ENCODE data around the gene H1-8. TPM values are rescaled to one million over a fixed set of nuclear protein-coding genes. Genes with fewer than 3 reads are reported as not detected.

H1-8 gene
- polyA plus RNA-seq, 1 donor from 2014 or later = not detected

DNA sequence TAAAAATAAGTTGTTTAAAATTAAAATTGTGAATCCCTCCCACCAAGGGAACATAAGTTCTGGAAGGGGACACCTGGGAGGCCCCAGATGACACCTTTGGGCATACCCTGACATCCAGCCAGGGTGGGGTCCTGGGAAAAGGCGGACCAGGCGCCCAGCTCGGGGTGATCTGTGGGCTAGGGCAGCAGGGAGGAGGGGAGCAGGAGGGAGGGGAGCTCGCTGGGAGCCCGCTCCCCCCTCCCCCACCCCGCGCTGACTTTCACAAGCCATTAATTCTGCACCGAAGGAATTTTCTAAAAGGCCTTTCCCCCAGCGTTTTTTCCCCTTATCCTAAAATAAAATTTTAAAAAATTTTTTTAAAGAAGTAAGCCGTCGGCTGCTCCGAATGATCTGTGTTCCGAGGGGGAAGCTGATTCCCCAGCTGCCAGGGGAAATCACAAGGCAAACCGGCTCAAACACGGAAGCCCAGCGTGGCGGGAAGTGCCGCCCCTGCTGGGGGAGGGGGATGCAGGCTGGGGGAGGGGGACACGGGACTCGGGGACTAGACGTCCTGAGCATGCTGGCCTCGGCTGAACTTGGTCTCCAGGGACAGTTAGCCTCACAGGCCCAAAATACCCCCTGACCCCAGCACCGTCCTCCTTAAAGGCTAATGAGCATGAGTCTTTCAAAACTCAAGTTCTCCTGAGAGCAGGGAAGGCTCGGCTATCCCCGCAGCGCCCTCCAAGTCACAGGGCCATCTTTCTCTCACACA is 49.6 kb downstream of the H1-8 start:
- Mint-ChIP-seq H3K36me3 (peaks cover 4% of the 10 kb centered on the region), H3K9me3 (no peaks in the 10 kb centered on the region), H3K27ac (peak overlapping the region in 1 of 3 donors; percentile 10), H3K4me3 (peak overlapping the region in 1 of 4 donors; percentile 63), H3K27me3 (peaks cover 11% of the 10 kb centered on the region), H3K4me1 (peaks cover 0 to 14% (median 4%) of the 10 kb centered on the region in 3 donors)

DNA sequence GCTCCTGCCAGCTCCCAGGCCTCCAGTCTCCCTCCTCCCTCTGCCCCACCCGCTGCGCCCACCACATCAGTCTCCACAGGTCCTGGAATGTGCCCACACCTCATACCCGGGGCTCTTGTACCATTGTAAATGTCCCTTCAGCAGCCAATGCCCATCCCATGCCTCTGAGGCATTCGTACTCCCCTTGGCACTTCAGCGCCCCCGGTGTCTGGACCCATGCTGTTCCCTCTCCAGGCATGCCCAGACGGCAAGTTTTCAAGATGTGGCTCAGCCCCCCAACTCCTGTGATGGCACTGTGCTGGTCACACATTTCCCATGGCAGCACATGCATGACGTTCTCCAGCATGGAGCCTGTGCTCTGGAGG is 50.2 kb downstream of the H1-8 start:
- peak overlapping the region in 2 of 4 donors; percentile 48 to 63 for H3K4me3 Mint-ChIP-seq
- peak overlapping the region in 1 of 3 donors; percentile 81 for H3K27ac Mint-ChIP-seq
- H3K9me3 Mint-ChIP-seq = no peaks in the 10 kb centered on the region
- H3K27me3 Mint-ChIP-seq = peaks cover 11% of the 10 kb centered on the region
- peaks cover 2% of the 10 kb centered on the region for H3K36me3 Mint-ChIP-seq
- H3K4me1 Mint-ChIP-seq = peaks cover 0 to 17% (median 4%) of the 10 kb centered on the region in 3 donors

GRCh38 chr3:129593595-129594339 is 50.8 kb downstream of the H1-8 start:
- H3K9me3 Mint-ChIP-seq = no peaks in the 10 kb centered on the region
- peak overlapping the region in 2 of 4 donors; percentile 63 to 74 for H3K4me3 Mint-ChIP-seq
- peaks cover 0 to 17% (median 4%) of the 10 kb centered on the region in 3 donors for H3K4me1 Mint-ChIP-seq
- H3K27ac Mint-ChIP-seq = peak overlapping the region in 1 of 3 donors; percentile 81
- H3K36me3 Mint-ChIP-seq = peaks cover 2% of the 10 kb centered on the region
- H3K27me3 Mint-ChIP-seq = peaks cover 11% of the 10 kb centered on the region

- H3K36me3 Mint-ChIP-seq = peaks cover 2% of the 10 kb centered on the region
- no peak overlapping the region for H3K4me3 Mint-ChIP-seq
- H3K27me3 Mint-ChIP-seq = peaks cover 11% of the 10 kb centered on the region
- no peaks in the 10 kb centered on the region for H3K9me3 Mint-ChIP-seq
- H3K4me1 Mint-ChIP-seq = peaks cover 0 to 17% (median 4%) of the 10 kb centered on the region in 3 donors
- H3K27ac Mint-ChIP-seq = no peak overlapping the region
Measured at GRCh38 chr3:129594409-129594808, 51.4 kb downstream of the H1-8 start.

DNA sequence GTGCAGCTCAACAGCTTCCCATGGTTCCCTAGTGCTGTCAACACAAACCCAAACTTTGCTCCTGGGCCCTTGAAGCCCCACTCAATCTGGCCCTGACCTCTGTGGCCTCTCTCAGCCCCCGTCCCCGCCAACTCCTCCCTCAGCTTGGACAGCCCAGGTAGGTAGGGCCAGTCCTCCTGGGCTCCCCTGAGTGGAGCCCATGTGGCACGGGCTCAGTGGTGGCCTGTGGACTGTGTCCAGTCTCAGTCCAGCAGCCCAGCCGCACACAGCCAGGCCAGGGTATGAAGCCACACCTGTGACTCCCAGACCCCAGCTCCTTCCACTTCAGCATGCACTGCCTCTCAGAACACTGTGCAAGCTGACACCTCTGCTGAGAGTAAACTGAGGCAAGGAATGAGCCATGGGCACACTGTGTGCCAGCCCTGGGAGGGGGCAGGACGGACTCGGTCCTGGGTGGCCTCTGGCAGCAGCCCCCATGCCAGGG is 52.0 kb downstream of the H1-8 start:
- peaks cover 11% of the 10 kb centered on the region for H3K27me3 Mint-ChIP-seq
- no peaks in the 10 kb centered on the region for H3K9me3 Mint-ChIP-seq
- H3K4me1 Mint-ChIP-seq = peaks cover 0 to 17% (median 4%) of the 10 kb centered on the region in 3 donors
- peaks cover 2% of the 10 kb centered on the region for H3K36me3 Mint-ChIP-seq
- peak overlapping the region in 1 of 4 donors; percentile 54 for H3K4me3 Mint-ChIP-seq
- no peak overlapping the region for H3K27ac Mint-ChIP-seq

GRCh38 chr3:129595544-129596193 is 52.7 kb downstream of the H1-8 start:
- peaks cover 0 to 17% (median 4%) of the 10 kb centered on the region in 3 donors for H3K4me1 Mint-ChIP-seq

GRCh38 chr3:129596194-129597086 is 53.5 kb downstream of the H1-8 start:
- Mint-ChIP-seq H3K27ac (no peak overlapping the region), H3K27me3 (peaks cover 10% of the 10 kb centered on the region), H3K9me3 (no peaks in the 10 kb centered on the region), H3K4me3 (no peak overlapping the region), H3K36me3 (peaks cover 2% of the 10 kb centered on the region), H3K4me1 (peaks cover 0 to 17% (median 4%) of the 10 kb centered on the region in 3 donors)

More at GRCh38 chr3:129595544-129596193, 52.7 kb downstream of the H1-8 start:
- no peaks in the 10 kb centered on the region for H3K9me3 Mint-ChIP-seq
- peaks cover 11% of the 10 kb centered on the region for H3K27me3 Mint-ChIP-seq
- H3K27ac Mint-ChIP-seq = no peak overlapping the region
- H3K4me3 Mint-ChIP-seq = no peak overlapping the region
- peaks cover 2% of the 10 kb centered on the region for H3K36me3 Mint-ChIP-seq

- Mint-ChIP-seq H3K4me1 (peaks cover 0 to 13% (median 4%) of the 10 kb centered on the region in 3 donors), H3K9me3 (no peaks in the 10 kb centered on the region), H3K4me3 (no peak overlapping the region), H3K36me3 (peaks cover 2% of the 10 kb centered on the region), H3K27ac (no peak overlapping the region), H3K27me3 (peaks cover 6% of the 10 kb centered on the region)
Measured at GRCh38 chr3:129597087-129597999, 54.4 kb downstream of the H1-8 start.

GRCh38 chr3:129598000-129598381 is 55.0 kb downstream of the H1-8 start:
- peaks cover 0 to 11% (median 4%) of the 10 kb centered on the region in 3 donors for H3K4me1 Mint-ChIP-seq
- H3K4me3 Mint-ChIP-seq = no peak overlapping the region
- peaks cover 2% of the 10 kb centered on the region for H3K36me3 Mint-ChIP-seq
- no peaks in the 10 kb centered on the region for H3K9me3 Mint-ChIP-seq
- peaks cover 4% of the 10 kb centered on the region for H3K27me3 Mint-ChIP-seq
- H3K27ac Mint-ChIP-seq = no peak overlapping the region

DNA sequence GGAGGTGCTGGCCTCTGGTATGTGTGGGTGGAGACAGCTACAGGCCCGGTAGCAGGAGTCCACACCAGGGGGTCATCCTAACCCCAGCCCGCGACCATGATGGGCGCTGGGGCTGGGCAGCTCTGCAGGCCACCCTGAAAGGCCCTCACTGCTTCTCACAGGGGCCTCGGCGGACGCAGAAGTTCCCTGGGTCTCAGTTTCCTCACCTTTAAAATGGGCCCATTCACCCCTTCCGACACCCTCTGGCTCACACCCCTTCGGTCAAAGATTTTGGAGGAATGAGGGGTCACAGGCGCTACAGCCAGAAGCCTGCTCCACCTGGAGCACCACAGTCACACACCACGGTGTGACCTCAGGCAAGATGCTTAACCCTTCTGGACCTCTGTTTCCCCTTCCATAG is 55.5 kb downstream of the H1-8 start:
- Mint-ChIP-seq H3K27me3 (peaks cover under 1% of the 10 kb centered on the region), H3K36me3 (peaks cover 2% of the 10 kb centered on the region), H3K4me3 (no peak overlapping the region), H3K27ac (no peak overlapping the region), H3K9me3 (no peaks in the 10 kb centered on the region), H3K4me1 (peaks cover 0 to 8% (median 4%) of the 10 kb centered on the region in 3 donors)

DNA sequence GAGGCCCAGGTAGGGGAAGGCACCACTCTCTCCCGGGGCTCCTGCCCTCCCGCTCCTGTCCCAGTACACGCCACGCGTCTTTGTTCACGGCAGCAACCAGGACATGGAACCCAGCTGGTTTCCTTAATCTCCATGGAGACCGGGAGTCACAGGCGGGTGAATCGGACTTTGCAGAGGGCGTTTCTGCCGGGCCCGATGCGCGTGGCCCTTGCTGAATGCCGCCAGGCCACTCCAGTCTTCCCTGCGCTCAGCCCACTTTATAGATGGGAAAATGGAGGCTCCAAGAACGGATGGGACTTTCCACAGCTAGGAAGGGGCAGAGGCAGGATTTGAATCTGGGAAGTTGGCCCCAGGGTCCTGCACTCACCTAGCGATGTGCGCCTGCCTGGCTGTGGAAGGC is 56.1 kb downstream of the H1-8 start:
- no peaks in the 10 kb centered on the region for H3K9me3 Mint-ChIP-seq
- peaks cover 0 to 4% (median under 1%) of the 10 kb centered on the region in 3 donors for H3K4me1 Mint-ChIP-seq
- H3K27ac Mint-ChIP-seq = no peak overlapping the region
- no peak overlapping the region for H3K4me3 Mint-ChIP-seq
- peaks cover 1% of the 10 kb centered on the region for H3K27me3 Mint-ChIP-seq
- H3K36me3 Mint-ChIP-seq = no peaks in the 10 kb centered on the region

DNA sequence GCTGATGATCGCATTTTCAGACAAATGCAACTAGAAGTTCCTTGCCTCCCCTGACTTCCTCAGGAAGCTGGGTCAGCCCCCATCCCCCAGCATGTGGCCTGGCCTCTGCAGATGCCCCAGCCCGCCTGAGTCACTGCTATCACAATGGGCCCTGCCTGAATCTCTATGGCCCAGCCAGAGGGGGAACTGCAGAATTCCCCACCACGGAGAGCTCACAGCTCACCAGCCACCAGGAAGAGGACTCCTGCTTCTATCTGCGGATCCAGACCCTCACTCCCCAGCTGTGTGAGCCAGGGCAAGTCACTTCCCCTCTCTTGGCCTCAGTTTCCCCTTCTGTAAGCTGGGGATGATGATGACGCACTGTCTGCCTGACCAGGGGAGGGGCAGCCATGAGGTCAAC is 56.6 kb downstream of the H1-8 start:
- Mint-ChIP-seq H3K36me3 (no peaks in the 10 kb centered on the region), H3K4me1 (peaks cover 0 to 3% (median 0%) of the 10 kb centered on the region in 3 donors), H3K27me3 (peaks cover 5% of the 10 kb centered on the region), H3K27ac (no peak overlapping the region), H3K4me3 (peak overlapping the region in 2 of 4 donors; percentile 6 to 44), H3K9me3 (no peaks in the 10 kb centered on the region)

DNA sequence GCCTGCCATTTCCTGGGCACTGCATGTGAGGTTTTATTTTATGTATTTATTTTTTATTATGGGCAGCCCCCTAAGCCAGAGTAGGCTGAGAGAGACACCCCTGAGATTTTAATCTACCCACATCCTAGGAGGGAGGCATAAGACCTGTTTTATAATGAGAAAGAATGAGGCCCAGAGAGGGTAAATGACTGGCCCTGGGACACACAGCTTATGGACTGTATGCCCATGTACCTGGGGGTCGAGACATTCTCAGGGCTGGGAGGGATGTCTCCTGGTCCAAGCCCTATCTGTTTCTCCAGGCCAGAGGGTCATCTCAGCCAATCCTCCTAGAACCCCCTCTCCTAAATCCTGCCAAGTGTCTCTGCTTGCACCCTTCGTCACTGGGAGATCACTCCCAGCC is 57.4 kb downstream of the H1-8 start:
- H3K27ac Mint-ChIP-seq = no peak overlapping the region
- H3K9me3 Mint-ChIP-seq = no peaks in the 10 kb centered on the region
- peaks cover 7% of the 10 kb centered on the region for H3K27me3 Mint-ChIP-seq
- H3K4me3 Mint-ChIP-seq = no peak overlapping the region
- peaks cover 0 to 3% (median 0%) of the 10 kb centered on the region in 3 donors for H3K4me1 Mint-ChIP-seq
- H3K36me3 Mint-ChIP-seq = no peaks in the 10 kb centered on the region
